ENCODE measurements around the gene CELF1.
"Not testable (repeated sequence)": the region's sequence is repeated elsewhere in the genome, so short reads cannot be mapped to it uniquely, and the experiment has no call there.

DNA sequence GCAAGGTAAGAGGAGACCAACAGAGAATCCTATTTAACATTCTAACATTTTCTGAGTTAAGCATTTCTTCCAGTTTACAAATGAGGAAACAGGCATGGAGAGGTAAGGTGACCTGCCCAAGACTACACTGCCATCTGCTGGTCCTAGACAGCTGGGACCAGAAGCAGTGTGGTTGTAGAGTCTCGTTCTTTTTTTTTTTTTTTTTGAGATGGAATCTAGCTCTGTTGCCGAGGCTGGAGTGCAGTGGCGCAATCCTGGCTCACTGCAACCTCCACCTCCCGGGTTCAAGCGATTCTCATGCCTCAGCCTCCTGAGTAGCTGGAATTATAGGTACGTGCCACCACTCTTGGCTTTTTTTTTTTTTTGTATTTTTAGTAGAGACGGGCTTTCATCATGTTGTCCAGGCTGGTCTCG is 98.7 kb downstream of the CELF1 start:
- TF ChIP-seq, protein P1, sequence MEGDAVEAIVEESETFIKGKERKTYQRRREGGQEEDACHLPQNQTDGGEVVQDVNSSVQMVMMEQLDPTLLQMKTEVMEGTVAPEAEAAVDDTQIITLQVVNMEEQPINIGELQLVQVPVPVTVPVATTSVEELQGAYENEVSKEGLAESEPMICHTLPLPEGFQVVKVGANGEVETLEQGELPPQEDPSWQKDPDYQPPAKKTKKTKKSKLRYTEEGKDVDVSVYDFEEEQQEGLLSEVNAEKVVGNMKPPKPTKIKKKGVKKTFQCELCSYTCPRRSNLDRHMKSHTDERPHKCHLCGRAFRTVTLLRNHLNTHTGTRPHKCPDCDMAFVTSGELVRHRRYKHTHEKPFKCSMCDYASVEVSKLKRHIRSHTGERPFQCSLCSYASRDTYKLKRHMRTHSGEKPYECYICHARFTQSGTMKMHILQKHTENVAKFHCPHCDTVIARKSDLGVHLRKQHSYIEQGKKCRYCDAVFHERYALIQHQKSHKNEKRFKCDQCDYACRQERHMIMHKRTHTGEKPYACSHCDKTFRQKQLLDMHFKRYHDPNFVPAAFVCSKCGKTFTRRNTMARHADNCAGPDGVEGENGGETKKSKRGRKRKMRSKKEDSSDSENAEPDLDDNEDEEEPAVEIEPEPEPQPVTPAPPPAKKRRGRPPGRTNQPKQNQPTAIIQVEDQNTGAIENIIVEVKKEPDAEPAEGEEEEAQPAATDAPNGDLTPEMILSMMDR (IDR thresholded peaks at IDR 0.05): peak; percentile 48 to 56 (median 54)
- not testable (repeated sequence) for TF ChIP-seq POLR2A (IDR thresholded peaks at IDR 0.05)
